H9 (cell line): ENCODE measurements around the gene STIM2. TPM values are rescaled to one million over a fixed set of nuclear protein-coding genes. Genes with fewer than 3 reads are reported as not detected.

ENCODE experiments used
- DNase-seq: peaks from one replicate; pipeline ENCODE4 v3.0.0-alpha.2; 2017
- H2AFZ ChIP-seq: one replicate; pipeline ENCODE4 v1.6.1; 2013; ENCODE audit warnings: mild to moderate bottlenecking, low read length, control low read depth, moderate library complexity
- H2AK5ac ChIP-seq: 2 replicates; pipeline ENCODE4 v1.6.1; 2013; ENCODE audit warnings: low read length, control low read depth, mixed read lengths; ENCODE audit not compliant: insufficient read length
- H2BK120ac ChIP-seq: one replicate; pipeline ENCODE4 v1.6.1; 2013; ENCODE audit warnings: low read depth, mild to moderate bottlenecking, low read length, control low read depth, inconsistent platforms; ENCODE audit not compliant: poor library complexity, severe bottlenecking
- H2BK12ac ChIP-seq: 2 replicates; pipeline ENCODE4 v1.6.1; 2013; ENCODE audit warnings: low read length, control low read depth, mixed read lengths, low read depth; ENCODE audit not compliant: insufficient read length
- H2BK15ac ChIP-seq: 2 replicates; pipeline ENCODE4 v1.6.1; 2013; ENCODE audit warnings: low read depth, low read length, control low read depth
- H2BK20ac ChIP-seq: one replicate; pipeline ENCODE4 v1.6.1; 2013; ENCODE audit warnings: low read depth, mild to moderate bottlenecking, low read length, control low read depth, inconsistent platforms; ENCODE audit not compliant: poor library complexity, severe bottlenecking
- H2BK5ac ChIP-seq: 2 replicates; pipeline ENCODE4 v1.6.1; 2013; ENCODE audit warnings: low read length, control low read depth, mixed read lengths; ENCODE audit not compliant: insufficient read length
- H3K14ac ChIP-seq: 2 replicates; pipeline ENCODE4 v1.6.1; 2013; ENCODE audit warnings: low read length, control low read depth; ENCODE audit not compliant: insufficient read depth
- H3K18ac ChIP-seq: 2 replicates; pipeline ENCODE4 v1.6.1; 2013; ENCODE audit warnings: low read depth, mild to moderate bottlenecking, mixed read lengths, low read length, control low read depth; ENCODE audit not compliant: insufficient read length
- H3K23ac ChIP-seq: 2 replicates; pipeline ENCODE4 v1.6.1; 2013; ENCODE audit warnings: low read length, control low read depth, mixed read lengths, low read depth; ENCODE audit not compliant: insufficient read length
- H3K23me2 ChIP-seq: 2 replicates; pipeline ENCODE4 v1.6.1; 2013; ENCODE audit warnings: low read depth, mild to moderate bottlenecking, mixed read lengths, low read length, control low read depth; ENCODE audit not compliant: insufficient read length, poor library complexity, severe bottlenecking
- H3K27ac ChIP-seq: 2 replicates; pipeline ENCODE4 v1.5.1; 2013; ENCODE audit warnings: low read length, control low read depth, mixed read lengths, low read depth; ENCODE audit not compliant: insufficient read length
- H3K27me3 ChIP-seq: 2 replicates; pipeline ENCODE4 v1.6.1; 2013; ENCODE audit warnings: low read length, control low read depth, inconsistent platforms; ENCODE audit not compliant: insufficient read depth
- H3K4ac ChIP-seq: 2 replicates; pipeline ENCODE4 v1.6.1; 2013; ENCODE audit warnings: low read depth, mild to moderate bottlenecking, control low read depth, inconsistent platforms, low read length, moderate library complexity
- H3K4me1 ChIP-seq: 2 replicates; pipeline ENCODE4 v1.6.1; 2013; ENCODE audit warnings: low read length, control low read depth, inconsistent platforms; ENCODE audit not compliant: insufficient read depth
- H3K4me2 ChIP-seq: 2 replicates; pipeline ENCODE4 v1.6.1; 2013; ENCODE audit warnings: low read length, control low read depth, mixed read lengths; ENCODE audit not compliant: insufficient read length, insufficient read depth
- H3K56ac ChIP-seq: 2 replicates; pipeline ENCODE4 v1.6.1; 2013; ENCODE audit warnings: low read depth, mild to moderate bottlenecking, mixed read lengths, low read length, control low read depth; ENCODE audit not compliant: insufficient read length
- H3K79me1 ChIP-seq: 2 replicates; pipeline ENCODE4 v1.6.1; 2013; ENCODE audit warnings: low read depth, mild to moderate bottlenecking, moderate library complexity, low read length, control low read depth, inconsistent platforms; ENCODE audit not compliant: insufficient read depth, poor library complexity, severe bottlenecking
- H3K79me2 ChIP-seq: 2 replicates; pipeline ENCODE4 v1.6.1; 2013; ENCODE audit warnings: low read length, control low read depth, inconsistent platforms; ENCODE audit not compliant: insufficient read depth
- H3K9ac ChIP-seq: 2 replicates; pipeline ENCODE4 v1.6.1; 2013; ENCODE audit warnings: low read length, control low read depth, mixed read lengths; ENCODE audit not compliant: insufficient read length; ENCODE audit errors: extremely low read depth
- H3K9me3 ChIP-seq: one replicate; pipeline ENCODE4 v1.6.1; 2013; ENCODE audit warnings: low read depth, low read length, inconsistent platforms; ENCODE audit not compliant: control insufficient read depth
- H3T11ph ChIP-seq: one replicate; pipeline ENCODE4 v1.6.1; 2013; ENCODE audit warnings: mild to moderate bottlenecking, low read length, control low read depth, inconsistent platforms
- H4K20me1 ChIP-seq: one replicate; pipeline ENCODE4 v1.6.1; 2013; ENCODE audit not compliant: control insufficient read depth, insufficient read length, insufficient read depth
- H4K5ac ChIP-seq: 2 replicates; pipeline ENCODE4 v1.6.1; 2013; ENCODE audit warnings: low read depth, mild to moderate bottlenecking, mixed read lengths, low read length, control low read depth; ENCODE audit not compliant: insufficient read length
- H4K8ac ChIP-seq: replicated peaks from 2 replicates; pipeline ENCODE4 v1.6.1; 2013; ENCODE audit warnings: low read length, control low read depth, mixed read lengths, low read depth; ENCODE audit not compliant: insufficient read length
- H4K91ac ChIP-seq: 2 replicates; pipeline ENCODE4 v1.6.1; 2013; ENCODE audit warnings: low read depth, mild to moderate bottlenecking, moderate library complexity, mixed read lengths, low read length, control low read depth; ENCODE audit not compliant: insufficient read length
- H3K27ac Mint-ChIP-seq, 3 experiments: 2 replicates in 2 of 3; 3 replicates in 1 of 3; pipeline ENCODE4 v1.8.0; 2020 to 2021; ENCODE audit warnings: mixed read lengths in 3 of 3, mild to moderate bottlenecking in 1 of 3, moderate library complexity in 1 of 3
- H3K27me3 Mint-ChIP-seq: 2 replicates; pipeline ENCODE4 v1.8.0; 2021; ENCODE audit warnings: low read depth, mild to moderate bottlenecking, moderate library complexity, mixed read lengths
- H3K36me3 Mint-ChIP-seq, 3 experiments: 2 replicates in 2 of 3; 3 replicates in 1 of 3; pipeline ENCODE4 v1.8.0; 2020 to 2021; ENCODE audit warnings: low read depth in 3 of 3, mixed read lengths in 3 of 3; ENCODE audit not compliant: insufficient read depth in 1 of 3
- H3K4me1 Mint-ChIP-seq, 2 experiments: 2 replicates each; pipeline ENCODE4 v1.8.0; 2020; ENCODE audit warnings: mixed read lengths in 2 of 2
- H3K4me3 Mint-ChIP-seq, 2 experiments: 2 replicates in 1 of 2; 3 replicates in 1 of 2; pipeline ENCODE4 v1.8.0; 2020 to 2021; ENCODE audit warnings: mild to moderate bottlenecking in 2 of 2, mixed read lengths in 2 of 2, moderate library complexity in 1 of 2
- H3K9me3 Mint-ChIP-seq, 2 experiments: 2 replicates in 1 of 2; 3 replicates in 1 of 2; pipeline ENCODE4 v1.8.0; 2020; ENCODE audit warnings: mild to moderate bottlenecking in 2 of 2, mixed read lengths in 2 of 2, moderate library complexity in 1 of 2
- WGBS: extraction: QIAGEN DNeasy Blood & Tissue Kit; methylation state at CpG from one replicate; pipeline ENCODE4 v1.1.7; 2013; ENCODE audit warnings: missing lambda C conversion rate, low lambda C conversion rate, mixed read lengths; ENCODE audit not compliant: insufficient read length; ENCODE audit errors: extremely low coverage; 5-methylcytosine and 5-hydroxymethylcytosine counted together
- total RNA-seq: library from RNA; stranded (reverse); gene quantifications from 2 replicates; pipeline ENCODE4 v1.2.1, GENCODE V29; 2021
- TF ChIP-seq, protein P1 (sequence below): fragments of 200-600 bp; sonication (generic); conservative IDR thresholded peaks from 3 replicates; pipeline ENCODE4 v1.8.0; 2021; ENCODE audit warnings: antibody characterized with exemption, mild to moderate bottlenecking

Gene STIM2
- total RNA-seq, 1 experiment from 2014 or later: 26.2 TPM

DNA sequence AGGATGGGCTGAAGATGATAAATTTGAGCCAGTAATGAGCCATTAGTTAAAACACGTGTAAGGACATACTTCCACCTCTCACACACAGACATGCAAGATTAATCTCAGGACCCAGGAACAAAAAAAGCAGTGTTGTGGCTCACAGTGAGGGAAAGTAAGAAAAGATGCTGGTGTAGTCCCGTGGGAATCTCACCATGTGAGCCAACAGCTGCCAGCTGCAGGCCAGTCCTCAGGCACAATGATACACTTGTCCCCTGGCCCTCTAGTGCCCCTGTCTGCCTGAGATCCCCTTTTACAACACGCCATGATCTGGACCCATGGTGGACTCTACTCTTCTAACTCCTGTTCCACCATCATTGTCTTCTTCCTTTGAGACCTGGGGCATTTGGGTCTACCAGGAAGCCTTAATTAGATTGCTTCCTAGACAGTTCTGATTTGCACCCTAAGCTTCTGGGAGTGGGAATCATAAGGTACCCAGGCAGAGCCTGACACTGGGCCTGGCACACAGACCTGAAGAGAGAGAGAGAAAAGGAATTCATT lies 194.7 kb downstream of the STIM2 start:
- Histone ChIP-seq H2BK15ac (no peak overlapping the region), H3K79me2 (no peaks in the 10 kb centered on the region), H3K9ac (no peak overlapping the region), H4K20me1 (no peaks in the 10 kb centered on the region), H3K27ac (no peak overlapping the region), H3K4ac (no peak overlapping the region), H3K23ac (no peak overlapping the region), H4K91ac (no peak overlapping the region), H3K4me2 (no peak overlapping the region), H3K27me3 (no peaks in the 10 kb centered on the region), H2BK20ac (no peak overlapping the region), H3K14ac (no peak overlapping the region; the same call in 1 of the 2 replicates), H4K5ac (no peak overlapping the region), H3K4me1 (peaks cover 5% of the 10 kb centered on the region; the same call in 1 of the 2 replicates), H2BK12ac (no peak overlapping the region), H3K79me1 (no peaks in the 10 kb centered on the region), H3T11ph (no peak overlapping the region), H3K9me3 (no peaks in the 10 kb centered on the region), H2BK5ac (no peak overlapping the region), H3K18ac (no peak overlapping the region), H3K56ac (no peak overlapping the region), H3K23me2 (no peaks in the 10 kb centered on the region), H2BK120ac (no peak overlapping the region), H2AFZ (no peak overlapping the region), H4K8ac (no peak overlapping the region), H2AK5ac (no peak overlapping the region)
- peaks cover 1% of the 10 kb centered on the region for H3K27me3 Mint-ChIP-seq
- peaks cover 12 to 33% of the 10 kb centered on the region in 2 experiments for H3K4me1 Mint-ChIP-seq
- DNase-seq: no peak
- H3K9me3 Mint-ChIP-seq: no peaks in the 10 kb centered on the region; a peak in 1 of 5 replicates
- TF ChIP-seq, protein P1, sequence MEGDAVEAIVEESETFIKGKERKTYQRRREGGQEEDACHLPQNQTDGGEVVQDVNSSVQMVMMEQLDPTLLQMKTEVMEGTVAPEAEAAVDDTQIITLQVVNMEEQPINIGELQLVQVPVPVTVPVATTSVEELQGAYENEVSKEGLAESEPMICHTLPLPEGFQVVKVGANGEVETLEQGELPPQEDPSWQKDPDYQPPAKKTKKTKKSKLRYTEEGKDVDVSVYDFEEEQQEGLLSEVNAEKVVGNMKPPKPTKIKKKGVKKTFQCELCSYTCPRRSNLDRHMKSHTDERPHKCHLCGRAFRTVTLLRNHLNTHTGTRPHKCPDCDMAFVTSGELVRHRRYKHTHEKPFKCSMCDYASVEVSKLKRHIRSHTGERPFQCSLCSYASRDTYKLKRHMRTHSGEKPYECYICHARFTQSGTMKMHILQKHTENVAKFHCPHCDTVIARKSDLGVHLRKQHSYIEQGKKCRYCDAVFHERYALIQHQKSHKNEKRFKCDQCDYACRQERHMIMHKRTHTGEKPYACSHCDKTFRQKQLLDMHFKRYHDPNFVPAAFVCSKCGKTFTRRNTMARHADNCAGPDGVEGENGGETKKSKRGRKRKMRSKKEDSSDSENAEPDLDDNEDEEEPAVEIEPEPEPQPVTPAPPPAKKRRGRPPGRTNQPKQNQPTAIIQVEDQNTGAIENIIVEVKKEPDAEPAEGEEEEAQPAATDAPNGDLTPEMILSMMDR: no peak
- H3K36me3 Mint-ChIP-seq: no peaks in the 10 kb centered on the region; a peak in 1 of 7 replicates
- H3K27ac Mint-ChIP-seq: no peak overlapping the region
- no peak overlapping the region for H3K4me3 Mint-ChIP-seq
- no CpG with 5 or more reads among the region's 3 CpGs for WGBS
